ENCODE data around the gene AP3S2.

GRCh38 chr15:89818287-89818686 is 75.5 kb downstream of the AP3S2 start:
- TF ChIP-seq CTCF (IDR thresholded peaks at IDR 0.05) (no peak), POLR2A (IDR thresholded peaks at IDR 0.05) (no peak)

Measured in Peyer's patch (tissue), 4 donors.